K562 (cell line): Measurements from ENCODE around the gene TMIGD1. TPM values are rescaled to one million over a fixed set of nuclear protein-coding genes. Genes with fewer than 3 reads are reported as not detected.

ENCODE experiments used
- ATF7 ChIP-seq: fragments of 450-650 bp; IDR thresholded peaks from 2 replicates; pipeline ENCODE4 v1.7.1; 2014; ENCODE audit warnings: mild to moderate bottlenecking, moderate library complexity
- CREM ChIP-seq: IDR thresholded peaks from 2 replicates; pipeline ENCODE4 v1.6.1; 2014; ENCODE audit warnings: antibody characterized with exemption, low read depth
- CTCFL ChIP-seq: IDR thresholded peaks from 2 replicates; pipeline ENCODE4 v1.6.1; 2011; ENCODE audit warnings: borderline replicate concordance, low read depth, mild to moderate bottlenecking, moderate library complexity, low read length; ENCODE audit not compliant: insufficient read depth, poor library complexity, severe bottlenecking
- E2F3 ChIP-seq: fragments of 250-450 bp; sonication (Bioruptor Pico); IDR thresholded peaks from 2 replicates; pipeline ENCODE4 v1.4.0; 2020; ENCODE audit warnings: mild to moderate bottlenecking
- HBP1 ChIP-seq: fragments of 450-650 bp; formaldehyde crosslinking; IDR thresholded peaks from 2 replicates; pipeline ENCODE4 v1.4.0; 2022; ENCODE audit warnings: missing genetic modification characterization
- HLTF ChIP-seq: fragments of 450-650 bp; IDR thresholded peaks from 2 replicates; pipeline ENCODE4 v1.6.1; 2016
- HMBOX1 ChIP-seq: sonication (generic); IDR thresholded peaks from 2 replicates; pipeline ENCODE4 v1.6.1; 2016
- ILF3 ChIP-seq: fragments of 450-650 bp; IDR thresholded peaks from 2 replicates; pipeline ENCODE4 v1.6.1; 2018; ENCODE audit warnings: antibody characterized with exemption, mild to moderate bottlenecking, moderate library complexity, borderline replicate concordance
- L3MBTL2 ChIP-seq: fragments of 450-650 bp; IDR thresholded peaks from 2 replicates; pipeline ENCODE4 v1.6.1; 2016; ENCODE audit warnings: mild to moderate bottlenecking, moderate library complexity
- MEIS2 ChIP-seq: fragments of 450-650 bp; IDR thresholded peaks from 2 replicates; pipeline ENCODE4 v1.6.1; 2014; ENCODE audit warnings: mild to moderate bottlenecking; ENCODE audit not compliant: partially characterized antibody
- NCOA6 ChIP-seq: fragments of 450-650 bp; IDR thresholded peaks from 2 replicates; pipeline ENCODE4 v1.6.1; 2017; ENCODE audit warnings: mild to moderate bottlenecking
- NCOR1 ChIP-seq: fragments of 450-650 bp; IDR thresholded peaks from 2 replicates; pipeline ENCODE4 v1.6.1; 2016; ENCODE audit warnings: mild to moderate bottlenecking, moderate library complexity
- PCBP1 ChIP-seq: fragments of 200-400 bp; formaldehyde crosslinking; IDR thresholded peaks from 2 replicates; pipeline ENCODE4 v1.6.1; 2018; ENCODE audit warnings: mild to moderate bottlenecking, low read depth, low read length; ENCODE audit not compliant: poor library complexity, severe bottlenecking
- RAD21 ChIP-seq, 2 experiments: fragments of 250-450 bp in 1 of 2; fragments of 450-650 bp in 1 of 2; sonication (Bioruptor Pico) in 1 of 2; formaldehyde crosslinking in 1 of 2; IDR thresholded peaks in 1 of 2; conservative IDR thresholded peaks in 1 of 2; 2 replicates each; pipeline versions ENCODE4 v1.4.0 to v1.8.0; 2020 to 2022; ENCODE audit warnings: mild to moderate bottlenecking in 2 of 2, moderate library complexity in 1 of 2
- RBM22 ChIP-seq: fragments of 200-400 bp; formaldehyde crosslinking; IDR thresholded peaks from 2 replicates; pipeline ENCODE4 v1.6.1; 2018; ENCODE audit warnings: low read length, low read depth; ENCODE audit not compliant: poor library complexity, severe bottlenecking
- SIN3A ChIP-seq, 2 experiments: fragments of 150-350 bp in 1 of 2; IDR thresholded peaks; 2 replicates each; pipeline ENCODE4 v1.6.1; 2011 to 2016; ENCODE audit warnings: borderline replicate concordance in 2 of 2, low read depth in 2 of 2, low read length in 2 of 2, mild to moderate bottlenecking in 2 of 2, moderate library complexity in 2 of 2; ENCODE audit not compliant: control insufficient read depth in 1 of 2
- STAG1 ChIP-seq: sonication (generic); formaldehyde crosslinking; IDR thresholded peaks from 2 replicates; pipeline ENCODE4 v1.5.0; 2020; ENCODE audit warnings: missing genetic modification reagents, borderline replicate concordance
- ZNF316 ChIP-seq: fragments of 450-650 bp; IDR thresholded peaks from 2 replicates; pipeline ENCODE4 v1.6.1; 2016
- ZNF436 ChIP-seq: fragments of 250-450, 450-650 bp; sonication (Bioruptor Pico); formaldehyde crosslinking; IDR thresholded peaks from 2 replicates; pipeline ENCODE4 v1.7.0; 2020; ENCODE audit warnings: mild to moderate bottlenecking
- polyA plus RNA-seq, 8 experiments: library from polyadenylated mRNA; depleted of rRNA in 4 of 8; stranded (reverse) in 5 of 8; unstranded in 3 of 8; fragments of >200 nt; fragmentation: Nextera tagmentation in 2 of 8; fragmentation: Illumina TruSeq in 1 of 8; extraction: Ambion mirVana in 2 of 8; extraction: Trizol in 1 of 8; gene quantifications; 2 replicates each; pipeline versions ENCODE4 v1.2.1 to v1.2.3, GENCODE V29; 2011 to 2014; ENCODE audit warnings: inconsistent platforms in 1 of 8, missing spikeins in 1 of 8
- total RNA-seq, 7 experiments: library from RNA; depleted of rRNA in 6 of 7; stranded (reverse); fragments of >200 nt in 6 of 7; fragmentation: Illumina TruSeq in 2 of 7; extraction: Trizol in 2 of 7; gene quantifications; 2 replicates each; pipeline versions ENCODE4 v1.2.1 to v1.2.3, GENCODE V29; 2011 to 2021; ENCODE audit warnings: low replicate concordance in 1 of 7

TMIGD1 gene
- total and polyA plus RNA-seq, 9 of the 15 experiments (the other 6 are each of a cell fraction or from before 2014, with no cell fraction given), result not detected

- TF ChIP-seq RAD21 (CRISPR knock-in tag; conservative IDR thresholded peaks at IDR 0.05 in 1 of 2, IDR thresholded peaks at IDR 0.05 in 1 of 2) (no peak), NCOR1 (peak; percentile 27; the same call in 1 of the 2 replicates), ZNF316 (peak; percentile 96), MEIS2 (peak; percentile 47), SIN3A (IDR thresholded peaks at IDR 0.05; ENCODE audit: borderline replicate concordance in 2 of 2, control insufficient read depth in 1 of 2, low read depth in 2 of 2, low read length in 2 of 2) (0 out of 4 replicates have a peak, but pooled peaks of 1 of the 2 experiments have one; percentile 33), NCOA6 (peak; percentile 80), CTCFL (peak; percentile 24), ILF3 (0 out of 2 replicates have a peak, but pooled peaks have one; percentile 46), CREM (peak; percentile 79), STAG1 (CRISPR knock-in tag) (no peak), RBM22 (no peak), HBP1 (CRISPR knock-in tag) (no peak), HLTF (no peak), ATF7 (peak; percentile 85), HMBOX1 (no peak), ZNF436 (CRISPR knock-in tag) (no peak), L3MBTL2 (peak; percentile 78; the same call in 1 of the 2 replicates), E2F3 (CRISPR knock-in tag) (peak; percentile 67; the same call in 1 of the 2 replicates), PCBP1 (peak; percentile 39)
Observed at GRCh38 chr17:30291543-30292285, 42.1 kb downstream of the TMIGD1 start, which contains the start of gene BLMH (continued).
